Hematopoietic multipotent progenitor cell treated with erythropoietin and hydrocortisone succinate and interleukin-3 and kit ligand, for 17 days (in vitro differentiated cells): ENCODE measurements around the gene SPTBN5.

ENCODE experiments used
- DNase-seq: peaks from one replicate; pipeline ENCODE4 v3.0.0-alpha.2; 2015; ENCODE audit warnings: low spot score

SPTBN5 gene

GRCh38 chr15:41893422-41894250, at the start of gene SPTBN5:
SPTBN5 (minus strand) TSS chr15:41894053; CDS start chr15:41893497, 556 bp downstream.
- no peak for DNase-seq

GRCh38 chr15:41942886-41943285, 49.0 kb upstream of the SPTBN5 start:
- DNase-seq, result no peak

GRCh38 chr15:41941644-41942415, 48.0 kb upstream of the SPTBN5 start:
- no peak for DNase-seq

- no peak for DNase-seq
Measured at GRCh38 chr15:41940441-41940857, 46.6 kb upstream of the SPTBN5 start.

GRCh38 chr15:41939986-41940385, 46.1 kb upstream of the SPTBN5 start:
- no peak for DNase-seq

- DNase-seq, result no peak
Measured at GRCh38 chr15:41937568-41937923, 43.7 kb upstream of the SPTBN5 start.

GRCh38 chr15:41936649-41937567, 43.1 kb upstream of the SPTBN5 start:
- no peak for DNase-seq

GRCh38 chr15:41936155-41936554, 42.3 kb upstream of the SPTBN5 start:
- no peak for DNase-seq

- DNase-seq, result no peak
Measured at GRCh38 chr15:41935566-41936020, 41.7 kb upstream of the SPTBN5 start.

- no peak for DNase-seq
Measured at GRCh38 chr15:41934843-41935242, 41.0 kb upstream of the SPTBN5 start.

- no peak for DNase-seq
Measured at GRCh38 chr15:41933771-41934170, 39.9 kb upstream of the SPTBN5 start.

GRCh38 chr15:41933326-41933725, 39.5 kb upstream of the SPTBN5 start:
- no peak for DNase-seq

- DNase-seq, result no peak
Measured at GRCh38 chr15:41932511-41933289, 38.8 kb upstream of the SPTBN5 start.

GRCh38 chr15:41932101-41932500, 38.2 kb upstream of the SPTBN5 start:
- no peak for DNase-seq

- DNase-seq, result no peak
Measured at GRCh38 chr15:41930867-41931222, 37.0 kb upstream of the SPTBN5 start.

- DNase-seq, result no peak
Measured at GRCh38 chr15:41930221-41930866, 36.5 kb upstream of the SPTBN5 start.

- DNase-seq, result no peak
Measured at GRCh38 chr15:41928637-41929620, 35.1 kb upstream of the SPTBN5 start.

- no peak for DNase-seq
Measured at GRCh38 chr15:41928100-41928499, 34.2 kb upstream of the SPTBN5 start.

- no peak for DNase-seq
Measured at GRCh38 chr15:41927536-41927935, 33.7 kb upstream of the SPTBN5 start.
